Activated naive CD8-positive, alpha-beta T cell (primary cell): ENCODE measurements around the gene ASCC1.
"Not testable (repeated sequence)": the region's sequence is repeated elsewhere in the genome, so short reads cannot be mapped to it uniquely, and the experiment has no call there.

Experiments
- H3K27ac Mint-ChIP-seq: one replicate; pipeline ENCODE4 v1.8.0; 2021; ENCODE audit warnings: mixed read lengths
- H3K27me3 Mint-ChIP-seq: one replicate; pipeline ENCODE4 v1.8.0; 2021; ENCODE audit warnings: mixed read lengths
- H3K36me3 Mint-ChIP-seq: one replicate; pipeline ENCODE4 v1.8.0; 2021; ENCODE audit warnings: mixed read lengths
- H3K4me1 Mint-ChIP-seq: one replicate; pipeline ENCODE4 v1.8.0; 2021; ENCODE audit warnings: low read depth, mixed read lengths
- H3K4me3 Mint-ChIP-seq: one replicate; pipeline ENCODE4 v1.8.0; 2021; ENCODE audit warnings: mild to moderate bottlenecking, mixed read lengths
- H3K9me3 Mint-ChIP-seq: one replicate; pipeline ENCODE4 v1.8.0; 2021; ENCODE audit warnings: low read depth, mixed read lengths

Gene ASCC1

GRCh38 chr10:72238392-72239175 is 22.5 kb upstream of the ASCC1 start:
- no peaks in the 10 kb centered on the region for H3K27me3 Mint-ChIP-seq
- H3K27ac Mint-ChIP-seq: peak overlapping the region; percentile 78
- no peaks in the 10 kb centered on the region for H3K9me3 Mint-ChIP-seq
- peaks cover 34% of the 10 kb centered on the region for H3K4me1 Mint-ChIP-seq
- peaks cover 3% of the 10 kb centered on the region for H3K36me3 Mint-ChIP-seq
- H3K4me3 Mint-ChIP-seq: no peak overlapping the region

- Mint-ChIP-seq H3K4me3 (no peak overlapping the region), H3K27me3 (no peaks in the 10 kb centered on the region), H3K4me1 (peaks cover 15% of the 10 kb centered on the region), H3K27ac (peak overlapping the region; percentile 42), H3K36me3 (peaks cover 10% of the 10 kb centered on the region), H3K9me3 (no peaks in the 10 kb centered on the region)
Observed at GRCh38 chr10:72235544-72236279, 19.6 kb upstream of the ASCC1 start.

GRCh38 chr10:72234560-72235095 is 18.6 kb upstream of the ASCC1 start:
- Mint-ChIP-seq H3K4me1 (peaks cover 20% of the 10 kb centered on the region), H3K4me3 (no peak overlapping the region), H3K27me3 (no peaks in the 10 kb centered on the region), H3K9me3 (no peaks in the 10 kb centered on the region), H3K27ac (no peak overlapping the region), H3K36me3 (peaks cover 10% of the 10 kb centered on the region)

- Mint-ChIP-seq H3K4me1 (peaks cover 27% of the 10 kb centered on the region), H3K27ac (no peak overlapping the region)
Observed at GRCh38 chr10:72233621-72234020, 17.5 kb upstream of the ASCC1 start.

GRCh38 chr10:72229261-72230251 is 13.5 kb upstream of the ASCC1 start:
- peaks cover 7% of the 10 kb centered on the region for H3K36me3 Mint-ChIP-seq
- H3K27ac Mint-ChIP-seq: peak overlapping the region; percentile 52
- H3K27me3 Mint-ChIP-seq: no peaks in the 10 kb centered on the region
- peaks cover 46% of the 10 kb centered on the region for H3K4me1 Mint-ChIP-seq
- H3K9me3 Mint-ChIP-seq: no peaks in the 10 kb centered on the region
- peak overlapping the region; percentile 33 for H3K4me3 Mint-ChIP-seq

More at GRCh38 chr10:72233621-72234020, 17.5 kb upstream of the ASCC1 start:
- no peaks in the 10 kb centered on the region for H3K27me3 Mint-ChIP-seq
- H3K9me3 Mint-ChIP-seq: no peaks in the 10 kb centered on the region
- no peak overlapping the region for H3K4me3 Mint-ChIP-seq
- peaks cover 10% of the 10 kb centered on the region for H3K36me3 Mint-ChIP-seq

- Mint-ChIP-seq H3K4me1 (peaks cover 56% of the 10 kb centered on the region), H3K36me3 (peaks cover 7% of the 10 kb centered on the region), H3K27ac (peak overlapping the region; percentile 55), H3K27me3 (no peaks in the 10 kb centered on the region), H3K4me3 (no peak overlapping the region), H3K9me3 (no peaks in the 10 kb centered on the region)
Observed at GRCh38 chr10:72228318-72228751, 12.3 kb upstream of the ASCC1 start.

GRCh38 chr10:72227826-72228225 is 11.8 kb upstream of the ASCC1 start:
- Mint-ChIP-seq H3K36me3 (peaks cover 2% of the 10 kb centered on the region), H3K27ac (no peak overlapping the region), H3K4me1 (peaks cover 56% of the 10 kb centered on the region), H3K27me3 (no peaks in the 10 kb centered on the region), H3K9me3 (no peaks in the 10 kb centered on the region), H3K4me3 (no peak overlapping the region)

- Mint-ChIP-seq H3K27ac (peak overlapping the region; percentile 75), H3K36me3 (peaks cover 2% of the 10 kb centered on the region), H3K4me1 (peaks cover 59% of the 10 kb centered on the region), H3K4me3 (no peak overlapping the region), H3K9me3 (no peaks in the 10 kb centered on the region), H3K27me3 (no peaks in the 10 kb centered on the region)
Observed at GRCh38 chr10:72226418-72227027, 10.4 kb upstream of the ASCC1 start.

- H3K27me3 Mint-ChIP-seq, H3K9me3 Mint-ChIP-seq, H3K36me3 Mint-ChIP-seq: not testable (repeated sequence)
- Mint-ChIP-seq H3K4me3 (peak overlapping the region; percentile 17), H3K27ac (peak overlapping the region; percentile 52), H3K4me1 (peaks cover 55% of the 10 kb centered on the region)
Observed at GRCh38 chr10:72224191-72224590, 8.1 kb upstream of the ASCC1 start.

GRCh38 chr10:72223743-72224101 is 7.6 kb upstream of the ASCC1 start:
- Mint-ChIP-seq H3K36me3 (no peaks in the 10 kb centered on the region), H3K9me3 (no peaks in the 10 kb centered on the region), H3K27me3 (no peaks in the 10 kb centered on the region), H3K4me1 (peaks cover 55% of the 10 kb centered on the region), H3K4me3 (peak overlapping the region; percentile 56), H3K27ac (peak overlapping the region; percentile 52)

- Mint-ChIP-seq H3K4me3 (no peak overlapping the region), H3K36me3 (no peaks in the 10 kb centered on the region), H3K9me3 (no peaks in the 10 kb centered on the region), H3K27ac (no peak overlapping the region), H3K4me1 (peaks cover 57% of the 10 kb centered on the region), H3K27me3 (no peaks in the 10 kb centered on the region)
Observed at GRCh38 chr10:72221278-72221677, 5.2 kb upstream of the ASCC1 start.

- no peaks in the 10 kb centered on the region for H3K36me3 Mint-ChIP-seq
- peak overlapping the region; percentile 32 for H3K4me3 Mint-ChIP-seq
- H3K27ac Mint-ChIP-seq: peak overlapping the region; percentile 97
Observed at GRCh38 chr10:72220637-72221036, 4.6 kb upstream of the ASCC1 start.

GRCh38 chr10:72219235-72219814 is 3.2 kb upstream of the ASCC1 start:
- H3K36me3 Mint-ChIP-seq: no peaks in the 10 kb centered on the region
- H3K27ac Mint-ChIP-seq: peak overlapping the region; percentile 97
- H3K4me3 Mint-ChIP-seq: peak overlapping the region; percentile 81
- H3K9me3 Mint-ChIP-seq: no peaks in the 10 kb centered on the region
- H3K4me1 Mint-ChIP-seq: peaks cover 63% of the 10 kb centered on the region
- no peaks in the 10 kb centered on the region for H3K27me3 Mint-ChIP-seq

More at GRCh38 chr10:72220637-72221036, 4.6 kb upstream of the ASCC1 start:
- Mint-ChIP-seq H3K27me3 (no peaks in the 10 kb centered on the region), H3K9me3 (no peaks in the 10 kb centered on the region), H3K4me1 (peaks cover 57% of the 10 kb centered on the region)

GRCh38 chr10:72218726-72219125 is 2.6 kb upstream of the ASCC1 start:
- Mint-ChIP-seq H3K9me3 (no peaks in the 10 kb centered on the region), H3K4me1 (peaks cover 58% of the 10 kb centered on the region), H3K4me3 (peak overlapping the region; percentile 81), H3K27me3 (no peaks in the 10 kb centered on the region), H3K27ac (peak overlapping the region; percentile 97), H3K36me3 (no peaks in the 10 kb centered on the region)
